Uterus (tissue), 2 donors: ENCODE data around the gene BTBD9.

Experiments
- CTCF ChIP-seq, 4 experiments: fragments of 200-600 bp in 2 of 4; fragments of 450-650 bp in 2 of 4; sonication (generic) in 2 of 4; IDR thresholded peaks; one replicate each; pipeline ENCODE4 v1.5.1; 2016 to 2019; ENCODE audit warnings: antibody characterized with exemption in 4 of 4, mild to moderate bottlenecking in 2 of 4, moderate library complexity in 1 of 4
- POLR2A ChIP-seq, 2 donors: fragments of 450-650 bp; IDR thresholded peaks; one replicate each; pipeline ENCODE4 v1.6.1; 2016; ENCODE audit warnings: antibody characterized with exemption in 2 of 2, mild to moderate bottlenecking in 1 of 2, moderate library complexity in 1 of 2

- TF ChIP-seq POLR2A (IDR thresholded peaks at IDR 0.05) (no peak), CTCF (IDR thresholded peaks at IDR 0.05) (no peak)
Measured at GRCh38 chr6:38517005-38517404, 122.7 kb downstream of the BTBD9 start.
